ENCODE results near the gene TMEM184B. TPM values are rescaled to one million over a fixed set of nuclear protein-coding genes. Genes with fewer than 3 reads are reported as not detected.

Gene TMEM184B
- total RNA-seq, 2 donors from 2014 or later = 47.2 to 60.3 TPM

GRCh38 chr22:38260761-38261681 is 11.8 kb downstream of the TMEM184B start:
- DNase-seq (no peak), ATAC-seq (peak in 1 of 2 donors; percentile 5)
- intact Hi-C loops (cut with DNase I) = loop anchor here in 1 of 2 donors (2.0 kb wide), 1 partner anchor 74 kb away; no protein-coding TSS in a partner anchor

GRCh38 chr22:38259370-38259769 is 13.4 kb downstream of the TMEM184B start:
- DNase-seq = no peak
- intact Hi-C loops (cut with DNase I) = no loop called here
- ATAC-seq = no peak

- ATAC-seq = peak; percentile 29 to 35
- intact Hi-C loops (cut with DNase I) = no loop called here
- peak; percentile 90 for DNase-seq
These were observed 13.9 kb downstream of the TMEM184B start for GRCh38 chr22:38258895-38259294.

GRCh38 chr22:38257650-38258250 is 15.1 kb downstream of the TMEM184B start:
- DNase-seq (no peak), ATAC-seq (peak in 1 of 2 donors; percentile 14)
- intact Hi-C loops (cut with DNase I) = no loop called here

GRCh38 chr22:38257181-38257580 is 15.6 kb downstream of the TMEM184B start:
- ATAC-seq = peak in 1 of 2 donors; percentile 64
- intact Hi-C loops (cut with DNase I) = no loop called here

GRCh38 chr22:38255697-38256096 is 17.1 kb downstream of the TMEM184B start:
- ATAC-seq = no peak
- intact Hi-C loops (cut with DNase I) = no loop called here
- no peak for DNase-seq

More at GRCh38 chr22:38257181-38257580, 15.6 kb downstream of the TMEM184B start:
- DNase-seq = no peak

- DNase-seq = no peak
- intact Hi-C loops (cut with DNase I) = no loop called here
- ATAC-seq = peak in 1 of 2 donors; percentile 14
These were observed 21.5 kb downstream of the TMEM184B start for GRCh38 chr22:38251341-38251692.

- intact Hi-C loops (cut with DNase I) = no loop called here
- no peak for ATAC-seq
- DNase-seq = no peak
These were observed 22.0 kb downstream of the TMEM184B start for GRCh38 chr22:38250643-38251340.

GRCh38 chr22:38249803-38250642 is 22.8 kb downstream of the TMEM184B start:
- intact Hi-C loops (cut with DNase I) = no loop called here
- ATAC-seq (no peak), DNase-seq (no peak)

GRCh38 chr22:38249301-38249700 is 23.5 kb downstream of the TMEM184B start:
- ATAC-seq (no peak), DNase-seq (no peak)
- intact Hi-C loops (cut with DNase I) = no loop called here

GRCh38 chr22:38248280-38248679 is 24.5 kb downstream of the TMEM184B start:
- no peak for DNase-seq
- ATAC-seq = no peak
- intact Hi-C loops (cut with DNase I) = no loop called here

GRCh38 chr22:38247713-38248112 is 25.1 kb downstream of the TMEM184B start:
- DNase-seq = no peak
- no peak for ATAC-seq

GRCh38 chr22:38246692-38247091 is 26.1 kb downstream of the TMEM184B start:
- ATAC-seq = peak; percentile 79 to 86

More at GRCh38 chr22:38247713-38248112, 25.1 kb downstream of the TMEM184B start:
- intact Hi-C loops (cut with DNase I) = no loop called here

GRCh38 chr22:38246046-38246658 is 26.7 kb downstream of the TMEM184B start:
- DNase-seq (no peak), ATAC-seq (no peak)
- intact Hi-C loops (cut with DNase I) = no loop called here

More at GRCh38 chr22:38246692-38247091, 26.1 kb downstream of the TMEM184B start:
- peak; percentile 67 for DNase-seq
- intact Hi-C loops (cut with DNase I) = no loop called here

- no peak for ATAC-seq
- intact Hi-C loops (cut with DNase I) = no loop called here
These were observed 28.7 kb downstream of the TMEM184B start for GRCh38 chr22:38244106-38244505.

GRCh38 chr22:38243007-38243765 is 29.6 kb downstream of the TMEM184B start:
- intact Hi-C loops (cut with DNase I) = no loop called here
- DNase-seq = no peak

More at GRCh38 chr22:38244106-38244505, 28.7 kb downstream of the TMEM184B start:
- DNase-seq = no peak

GRCh38 chr22:38240734-38241252 is 32.0 kb downstream of the TMEM184B start:
- DNase-seq (no peak), ATAC-seq (peak in 1 of 2 donors; percentile 36)
- intact Hi-C loops (cut with DNase I) = no loop called here

More at GRCh38 chr22:38243007-38243765, 29.6 kb downstream of the TMEM184B start:
- peak in 1 of 2 donors; percentile 7 for ATAC-seq

All from left cardiac atrium (tissue), 4 donors.